ENCODE data around the gene IRAK3.
"Not testable (repeated sequence)": the region's sequence is repeated elsewhere in the genome, so short reads cannot be mapped to it uniquely, and the experiment has no call there.

IRAK3 gene

DNA sequence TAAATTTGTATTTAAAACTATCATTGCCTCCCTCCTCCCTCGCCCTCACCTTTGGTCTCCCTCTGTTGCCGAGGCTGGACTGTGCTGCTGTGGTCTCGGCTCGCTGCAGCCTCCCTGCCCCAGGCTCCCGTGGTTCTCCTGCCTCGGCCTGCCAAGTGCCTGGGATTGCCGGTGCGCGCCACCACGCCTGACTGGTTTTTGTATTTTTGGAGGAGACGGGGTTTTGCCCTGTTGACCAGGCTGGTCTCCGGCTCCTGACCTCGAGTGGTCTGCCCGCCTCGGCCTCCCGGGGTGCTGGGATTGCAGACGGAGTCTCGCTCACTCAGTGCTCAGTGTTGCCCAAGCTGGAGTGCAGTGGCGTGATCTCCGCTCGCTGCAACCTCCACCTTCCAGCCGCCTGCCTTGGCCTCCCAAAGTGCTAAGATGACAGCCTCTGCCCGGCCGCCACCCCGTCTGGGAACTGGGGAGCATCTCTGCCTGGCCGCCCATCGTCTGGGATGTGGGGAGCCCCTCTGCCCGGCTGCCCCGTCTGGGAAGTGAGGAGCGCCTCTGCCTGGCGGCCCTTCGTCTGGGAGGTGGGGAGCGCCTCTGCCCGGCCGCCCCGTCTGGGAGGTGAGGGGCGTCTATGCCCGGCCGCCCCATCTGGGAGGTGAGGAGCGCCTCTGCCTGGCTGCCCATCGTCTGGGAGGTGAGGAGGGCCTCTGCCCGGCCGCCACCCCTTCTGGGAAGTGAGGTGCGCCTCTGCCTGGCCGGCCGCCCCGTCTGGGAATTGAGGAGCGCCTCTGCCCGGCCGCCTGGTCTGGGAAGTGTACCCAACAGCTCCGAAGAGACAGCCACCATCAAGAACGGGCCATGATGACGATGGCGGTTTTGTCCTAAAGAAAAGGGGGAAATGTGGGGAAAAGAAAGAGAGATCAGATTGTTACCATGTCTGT, 14.4 kb upstream of the IRAK3 start:
- not testable (repeated sequence) for DNase-seq (ENCODE audit: low read depth)

DNA sequence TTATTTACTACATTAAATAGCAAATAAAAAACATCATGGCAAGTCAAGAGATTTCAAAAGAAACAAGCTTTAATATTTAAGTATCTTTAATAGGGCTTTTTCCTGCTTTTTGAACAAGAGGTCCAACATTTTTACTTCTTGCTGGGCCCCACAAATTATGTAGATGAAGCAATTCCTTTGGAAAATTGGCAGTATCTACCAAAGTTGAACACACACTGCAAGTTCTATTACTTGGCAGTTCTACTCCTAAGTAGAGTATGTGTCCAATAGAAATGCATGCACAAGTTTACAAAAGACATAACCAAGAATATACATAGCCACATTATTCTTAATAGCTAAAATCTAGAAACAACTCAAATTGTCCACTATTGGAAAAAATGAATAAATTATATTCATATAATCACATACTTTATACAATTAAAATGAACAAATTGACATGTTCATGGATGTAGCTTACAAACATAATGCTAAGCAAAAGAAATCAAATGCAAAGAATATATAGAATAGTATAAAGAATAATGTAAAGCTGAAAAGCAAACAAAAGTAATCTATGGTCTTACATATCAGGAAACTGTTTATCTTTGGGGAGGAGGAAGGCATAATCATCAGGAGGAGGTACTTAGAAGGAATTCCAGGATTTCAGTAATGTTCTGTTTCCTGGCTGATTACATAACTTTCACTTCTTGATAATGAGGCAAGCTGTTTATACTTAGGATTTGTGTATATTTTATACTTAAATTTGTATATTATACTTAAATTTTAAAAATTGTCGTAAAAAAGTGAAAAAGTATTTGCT, 12.7 kb upstream of the IRAK3 start:
- no peak for DNase-seq (ENCODE audit: low read depth)

DNA sequence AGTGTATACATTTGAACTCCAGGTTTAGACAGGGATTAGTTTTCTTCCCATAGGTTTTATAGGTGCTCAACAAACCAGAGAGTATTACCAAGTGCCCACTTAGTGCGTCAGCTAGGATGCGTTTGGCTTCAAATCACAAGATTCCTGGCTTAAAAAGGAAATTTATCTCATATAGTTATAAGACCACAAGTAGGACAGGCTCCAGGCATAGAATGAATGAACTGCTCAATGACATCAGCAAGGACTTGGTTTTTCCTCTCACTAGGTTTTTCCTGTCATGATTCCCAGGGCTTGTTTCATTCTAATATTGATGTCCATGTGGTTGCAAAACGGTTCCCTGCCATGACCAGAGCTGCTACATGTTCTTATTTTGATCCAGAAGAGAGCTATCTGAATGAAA, 6.1 kb upstream of the IRAK3 start:
- no peak for DNase-seq (ENCODE audit: low read depth)

DNA sequence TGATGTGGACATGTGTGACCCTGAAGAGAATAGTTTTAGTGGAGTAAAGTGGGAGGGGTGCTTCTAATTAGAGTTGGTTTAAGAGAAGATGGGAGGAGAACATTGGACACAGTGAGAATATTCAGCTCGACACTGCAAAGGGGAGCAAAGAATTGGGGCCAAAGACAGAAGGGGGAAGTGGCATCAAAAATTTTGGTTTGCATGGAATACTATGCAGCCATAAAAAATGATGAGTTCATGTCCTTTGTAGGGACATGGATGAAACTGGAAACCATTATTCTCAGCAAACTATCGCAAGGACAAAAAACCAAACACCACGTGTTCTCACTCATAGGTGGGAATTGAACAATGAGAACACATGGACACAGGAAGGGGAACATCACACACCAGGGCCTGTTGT, 4.2 kb upstream of the IRAK3 start:
- not testable (repeated sequence) for DNase-seq (ENCODE audit: low read depth)

DNA sequence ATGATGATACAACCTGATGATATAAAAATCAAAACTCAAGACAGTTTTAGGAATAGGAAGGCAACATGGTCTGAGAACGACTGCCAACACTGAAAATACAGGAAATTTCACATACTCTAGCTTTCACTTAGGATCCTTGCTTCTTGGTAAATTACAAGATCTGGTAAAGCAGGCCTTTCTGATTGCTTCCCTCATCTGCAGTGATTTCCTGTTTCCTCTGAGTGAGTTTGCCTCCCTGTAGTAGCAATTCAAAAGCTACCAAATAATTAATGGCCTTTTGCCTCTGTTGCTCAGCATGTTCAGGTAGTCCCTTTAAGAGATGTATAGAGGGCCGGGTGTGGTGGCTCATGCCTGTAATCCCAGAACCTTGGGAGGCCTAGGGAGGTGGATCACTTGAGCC, 2.0 kb upstream of the IRAK3 start:
- no peak for DNase-seq (ENCODE audit: low read depth)

DNA sequence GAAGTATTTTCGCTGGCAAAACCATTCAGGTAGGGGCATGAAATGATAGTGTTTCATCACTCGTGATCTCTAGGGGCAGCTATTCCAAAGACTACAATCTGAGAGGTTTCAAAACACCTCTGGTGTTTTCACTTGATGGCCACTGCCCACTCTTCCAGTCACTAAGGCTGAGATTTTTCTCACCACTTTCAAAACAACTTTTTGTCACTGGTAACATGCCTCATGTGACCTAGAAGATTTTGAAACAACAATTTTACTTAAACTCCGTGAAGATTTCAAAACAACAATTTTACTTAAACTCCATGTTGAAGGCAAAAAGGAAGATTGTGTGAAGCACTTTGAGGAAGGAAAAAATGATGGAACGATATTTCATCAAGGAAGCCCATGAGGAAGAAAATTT, 1.2 kb upstream of the IRAK3 start:
- DNase-seq (ENCODE audit: low read depth), result no peak

DNA sequence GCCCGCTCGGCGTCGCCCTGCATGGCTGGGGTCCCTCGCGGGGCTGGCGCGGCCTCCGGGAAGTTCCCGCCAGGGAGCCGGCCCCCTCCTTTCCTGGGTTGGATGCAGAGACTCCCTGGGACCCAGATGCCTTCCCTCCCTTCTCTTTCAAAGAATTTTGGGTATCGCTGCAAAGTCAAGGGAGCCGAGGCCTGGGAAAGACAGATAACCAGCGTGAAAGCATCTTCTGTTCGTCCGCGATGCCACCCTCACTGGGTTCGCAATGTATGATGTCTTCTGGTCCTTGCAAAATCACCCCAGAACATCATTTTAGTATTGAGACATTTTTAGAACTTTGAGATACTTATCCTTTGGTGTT, 451 bp downstream of the IRAK3 start:
- no peak for DNase-seq (ENCODE audit: low read depth)

DNA sequence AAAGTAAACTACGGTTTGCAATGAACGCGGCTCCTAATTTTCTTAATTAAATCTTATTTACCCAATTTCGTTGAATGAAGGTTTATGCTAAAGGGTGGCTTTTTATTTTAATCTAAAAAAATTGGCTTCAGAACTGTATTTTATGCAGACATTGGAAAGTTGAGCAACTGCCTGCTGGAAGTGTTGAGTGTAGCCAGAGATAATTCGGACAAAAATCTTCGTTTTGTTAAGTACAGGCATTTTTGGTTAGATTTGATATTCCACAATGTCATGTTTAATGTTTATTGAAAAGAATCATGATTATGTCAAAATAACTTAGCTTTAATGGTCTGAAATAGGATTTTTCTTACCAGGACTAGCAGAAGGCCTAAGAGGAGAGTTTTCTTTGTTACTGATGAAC, 875 bp downstream of the IRAK3 start:
- no peak for DNase-seq (ENCODE audit: low read depth)

DNA sequence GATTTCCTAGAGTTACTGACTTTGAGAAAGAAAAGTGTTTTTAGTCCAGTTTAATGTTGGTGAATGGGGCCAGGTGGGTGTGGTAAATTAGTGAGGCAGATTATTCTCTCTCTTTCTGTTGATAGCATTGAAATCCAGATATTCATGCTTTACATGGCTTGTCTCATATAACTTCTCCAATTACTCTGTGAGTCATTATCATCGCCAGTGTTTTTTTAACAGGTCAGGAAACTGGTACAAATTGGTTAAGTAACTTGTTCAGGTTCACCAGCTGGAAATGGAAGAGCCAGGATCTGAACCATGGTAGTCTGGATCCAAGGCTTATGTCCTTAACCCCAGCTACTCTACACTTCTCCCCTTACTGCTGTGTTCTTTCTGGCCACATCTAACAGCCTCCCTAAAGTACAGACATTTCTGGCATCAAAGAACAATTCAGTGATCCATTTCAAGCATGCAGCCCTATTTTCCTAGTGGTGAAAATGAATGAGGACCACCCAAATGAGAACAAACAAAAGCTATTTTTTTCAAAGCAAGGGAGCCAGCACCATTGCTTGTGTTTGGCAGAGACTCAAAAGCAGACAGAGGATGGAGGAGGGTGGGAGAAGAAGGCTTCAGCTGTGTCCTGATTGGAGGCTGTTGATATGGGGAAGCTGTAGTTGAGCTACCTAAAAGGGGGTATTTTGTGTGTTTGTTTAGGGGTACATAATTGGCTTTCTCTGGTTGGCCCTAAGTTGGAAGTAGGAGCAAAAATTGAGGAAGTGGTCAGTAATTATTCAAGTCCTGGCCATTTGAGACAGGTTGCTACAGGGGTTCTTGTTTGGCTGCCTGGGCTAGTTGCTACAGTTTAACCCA, 1.7 kb downstream of the IRAK3 start:
- no peak for DNase-seq (ENCODE audit: low read depth)

DNA sequence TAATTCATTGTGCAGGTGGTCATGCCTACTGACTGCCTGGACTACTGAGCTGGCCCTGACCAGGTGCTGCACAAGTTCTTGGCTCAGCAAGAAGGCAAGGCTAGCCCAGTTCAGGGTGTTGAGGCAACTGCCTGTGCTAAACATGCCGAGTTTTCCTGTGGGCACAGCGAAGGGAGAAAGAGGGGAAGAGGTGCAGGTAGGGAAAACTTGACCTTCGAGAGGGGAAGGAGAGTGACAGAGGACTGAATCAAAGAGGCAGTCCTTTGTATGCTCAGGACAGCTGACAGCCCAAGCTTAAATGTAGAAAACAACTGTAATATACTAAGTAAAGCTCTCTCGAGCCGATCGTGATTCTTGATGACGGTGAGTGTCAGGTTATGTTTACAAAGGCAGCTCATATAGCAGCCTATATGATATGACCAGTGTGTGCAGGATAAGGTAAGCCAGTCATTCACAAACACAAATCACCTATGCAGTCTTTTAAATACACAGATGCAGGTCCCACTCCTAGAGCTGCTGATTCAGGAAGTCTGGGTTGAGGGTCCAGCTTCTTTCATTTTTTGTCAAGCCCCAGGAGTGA, 2.6 kb downstream of the IRAK3 start:
- no peak for DNase-seq (ENCODE audit: low read depth)

DNA sequence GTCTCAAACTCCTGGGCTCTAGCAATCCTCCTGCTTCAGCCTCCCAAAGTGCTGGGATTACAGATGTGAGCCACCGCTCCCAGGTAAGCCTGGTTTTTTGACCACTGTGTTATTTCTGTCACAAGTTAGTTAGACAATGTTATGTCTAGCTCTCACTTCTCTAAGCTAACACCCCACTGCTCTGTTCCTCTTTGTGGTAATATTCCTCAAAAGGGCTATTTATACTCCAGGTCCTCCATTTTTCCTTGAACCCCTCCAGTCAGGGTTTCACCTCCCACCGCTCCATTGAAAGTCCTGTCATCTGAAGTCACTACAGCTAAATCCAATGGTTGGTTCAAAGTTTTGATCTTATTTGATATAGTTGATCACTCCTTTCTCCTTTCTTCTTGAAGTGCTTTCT, 5.1 kb downstream of the IRAK3 start:
- no peak for DNase-seq (ENCODE audit: low read depth)

DNA sequence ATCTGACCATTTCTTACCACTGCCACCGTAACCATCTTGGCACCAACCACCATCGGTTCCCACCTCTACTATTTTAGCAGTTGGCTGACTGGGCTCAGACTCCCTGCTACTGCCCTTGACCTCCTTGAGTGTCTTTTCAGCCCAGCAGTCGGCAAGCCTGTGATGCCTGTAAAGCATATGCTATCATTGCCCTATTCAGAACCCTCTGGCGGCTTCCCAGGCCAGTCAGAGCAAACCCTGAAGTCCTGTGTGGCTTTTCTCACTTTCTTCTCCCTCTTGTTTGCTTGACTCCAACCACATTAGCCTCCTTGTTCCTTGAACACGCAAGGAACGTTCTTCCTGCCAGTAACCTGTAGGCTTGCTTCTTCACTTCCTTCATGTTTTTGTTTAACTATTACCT, 6.2 kb downstream of the IRAK3 start:
- no peak for DNase-seq (ENCODE audit: low read depth)

DNA sequence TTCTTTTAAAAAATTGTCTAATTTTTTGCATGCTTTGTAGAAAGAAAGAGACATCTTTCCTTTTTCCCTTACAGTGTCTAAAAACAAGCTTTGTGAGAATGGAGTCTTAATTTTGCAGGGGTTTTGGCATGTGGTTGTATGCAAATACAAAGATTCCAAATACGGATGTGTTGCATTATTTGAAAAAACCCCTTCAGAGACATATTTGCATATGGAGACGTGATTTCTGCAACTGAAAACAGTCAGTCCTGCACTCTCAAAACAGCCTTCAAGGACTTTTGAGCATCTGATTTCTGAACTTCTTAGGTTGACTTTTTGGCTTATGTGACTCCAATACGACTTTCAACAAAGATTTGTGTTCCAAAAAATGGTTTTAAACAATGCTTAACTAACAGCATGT, 7.8 kb downstream of the IRAK3 start:
- no peak for DNase-seq (ENCODE audit: low read depth)

DNA sequence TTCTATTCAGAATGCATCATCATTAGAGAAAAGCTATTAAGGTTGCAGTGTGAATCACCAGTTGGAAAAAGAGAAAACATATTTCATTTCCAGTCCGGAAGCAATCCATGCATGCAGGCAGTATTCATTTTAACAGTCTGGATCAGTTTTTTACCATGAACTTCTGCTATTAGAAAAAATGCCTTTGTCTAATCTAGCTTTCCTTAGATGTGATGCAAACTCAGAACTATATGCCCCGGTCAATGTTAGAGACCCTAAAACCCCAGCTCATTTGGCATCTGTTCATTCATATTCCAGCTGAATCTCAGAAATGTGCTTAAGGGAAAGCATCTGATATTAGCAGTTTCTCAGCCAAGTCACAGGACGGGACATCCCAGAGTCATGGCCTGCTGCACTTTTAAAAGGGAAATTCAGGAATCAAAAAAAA, 8.5 kb downstream of the IRAK3 start:
- no peak for DNase-seq (ENCODE audit: low read depth)

DNA sequence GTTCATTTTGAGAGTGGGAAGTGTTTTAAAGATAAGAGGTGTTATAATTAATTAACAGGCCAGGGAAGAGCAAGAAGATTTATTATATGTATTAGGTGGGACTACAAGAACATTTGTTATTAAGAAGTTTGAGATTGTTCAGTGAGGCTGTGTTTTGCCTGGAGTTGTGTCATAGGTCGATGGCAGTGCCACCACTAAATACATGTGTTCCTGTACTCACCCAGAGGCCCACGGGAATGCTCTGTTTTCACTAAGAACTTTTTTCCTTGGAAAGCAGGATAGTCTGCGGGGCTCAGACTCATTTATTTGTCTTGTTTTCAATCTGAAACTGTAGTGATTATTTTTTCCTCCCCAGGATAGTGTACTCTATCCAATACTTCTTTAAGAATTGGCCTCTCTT, 10.1 kb downstream of the IRAK3 start:
- no peak for DNase-seq (ENCODE audit: low read depth)

DNA sequence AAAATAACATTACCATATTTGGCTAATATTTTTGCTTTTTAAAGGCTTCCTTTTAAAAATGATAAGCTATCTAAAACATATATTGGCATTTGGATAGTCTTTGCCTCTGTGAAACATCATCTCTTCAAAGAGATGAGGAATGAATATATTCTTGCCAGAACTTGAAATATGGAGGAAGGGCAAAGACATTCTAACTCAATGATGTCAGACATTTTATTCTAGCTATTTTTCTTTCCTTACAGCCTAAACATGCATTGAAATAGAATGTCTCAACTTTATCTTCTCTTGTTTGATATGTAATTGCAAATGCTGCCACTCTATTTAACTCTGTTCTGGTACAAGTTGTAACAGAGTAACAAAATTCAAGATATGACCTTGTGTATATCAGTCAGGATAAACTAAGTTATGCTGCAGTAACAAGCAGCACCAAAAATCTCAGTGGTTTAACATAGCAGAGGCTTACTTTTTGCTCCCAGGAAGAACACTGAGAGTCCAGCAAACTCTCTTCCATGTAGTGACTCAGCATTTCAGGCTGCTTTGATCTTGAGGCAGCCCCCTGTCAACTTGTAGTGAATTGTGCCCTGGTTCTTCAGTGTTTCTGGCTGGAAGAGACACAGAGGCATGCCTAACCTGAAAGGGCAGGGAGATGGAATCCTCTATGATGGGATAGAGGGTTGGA, 11.0 kb downstream of the IRAK3 start:
- DNase-seq (ENCODE audit: low read depth), result no peak

DNA sequence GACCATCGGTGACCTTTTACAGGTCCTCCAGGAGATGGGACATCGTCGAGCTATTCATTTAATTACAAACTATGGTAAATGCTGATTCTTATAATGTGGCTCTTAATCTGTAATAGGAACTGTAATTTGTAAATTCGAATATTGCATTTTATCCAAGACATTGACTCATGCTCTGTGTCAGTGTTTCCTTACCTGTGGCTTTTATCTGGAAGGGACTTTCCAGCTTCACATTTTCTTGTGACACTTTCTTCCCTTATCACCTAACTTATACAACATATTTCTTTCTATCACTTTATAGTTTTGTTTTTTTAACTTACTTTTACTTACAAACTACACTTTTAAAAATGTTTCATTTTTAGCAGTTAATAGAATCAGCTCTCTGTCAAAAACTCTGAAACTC, 14.8 kb downstream of the IRAK3 start:
- no peak for DNase-seq (ENCODE audit: low read depth)

DNA sequence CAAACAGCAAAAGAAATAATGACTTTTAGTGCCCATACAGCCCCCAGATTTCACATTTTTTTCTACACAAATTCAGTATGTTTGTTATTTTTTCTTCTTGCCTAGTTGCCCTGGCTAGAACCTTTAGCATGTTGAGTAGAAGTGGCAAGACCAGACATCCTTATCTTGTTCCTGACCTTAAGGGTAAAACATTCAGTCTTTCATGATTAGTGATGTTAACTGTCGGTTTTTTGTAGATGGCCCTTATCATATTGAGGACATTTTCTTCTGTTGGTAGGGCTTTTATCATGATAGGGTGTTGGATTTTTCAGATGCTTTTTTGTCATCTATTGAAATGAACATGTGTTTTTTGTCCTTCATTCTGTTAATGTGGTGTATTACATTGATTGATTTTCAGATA, 17.1 kb downstream of the IRAK3 start:
- DNase-seq (ENCODE audit: low read depth), result no peak

DNA sequence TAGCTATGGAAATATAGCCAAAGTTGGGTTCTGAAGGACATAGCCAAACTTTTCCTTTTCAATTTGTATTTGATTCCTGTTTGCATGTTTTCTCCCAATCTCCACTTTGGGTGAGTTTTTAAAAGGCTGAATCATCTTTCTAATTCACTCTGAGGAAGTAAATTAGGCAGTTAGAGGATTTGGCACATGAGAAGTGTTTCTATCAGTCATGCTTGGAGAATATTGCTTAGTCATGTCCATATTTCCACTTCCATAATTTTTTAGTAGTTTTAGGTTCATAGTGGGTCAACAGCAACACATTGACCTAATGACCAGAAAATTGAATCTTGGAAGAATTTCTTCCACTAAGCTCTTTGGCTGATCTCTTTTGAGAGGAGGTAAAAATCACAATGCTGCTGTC, 21.8 kb downstream of the IRAK3 start:
- DNase-seq (ENCODE audit: low read depth), result no peak

DNA sequence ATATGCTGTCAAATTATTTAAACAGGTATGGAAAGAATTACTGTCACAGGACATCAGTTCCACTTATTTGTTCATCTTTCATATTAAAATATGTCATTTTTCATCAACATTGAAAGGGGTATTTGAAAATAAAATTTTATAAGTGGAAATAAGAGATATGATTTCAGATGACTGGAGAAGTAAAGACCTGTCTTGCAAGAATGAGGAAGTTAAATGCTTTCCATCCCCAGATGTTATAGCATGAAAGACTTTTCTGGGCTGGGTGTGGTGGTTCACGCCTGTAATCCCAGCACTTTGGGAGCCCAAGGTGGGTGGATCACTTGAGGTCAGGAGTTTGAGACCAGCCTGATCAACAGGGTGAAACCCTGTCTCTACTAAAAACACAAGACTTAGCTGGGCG, 22.6 kb downstream of the IRAK3 start:
- not testable (repeated sequence) for DNase-seq (ENCODE audit: low read depth)

DNA sequence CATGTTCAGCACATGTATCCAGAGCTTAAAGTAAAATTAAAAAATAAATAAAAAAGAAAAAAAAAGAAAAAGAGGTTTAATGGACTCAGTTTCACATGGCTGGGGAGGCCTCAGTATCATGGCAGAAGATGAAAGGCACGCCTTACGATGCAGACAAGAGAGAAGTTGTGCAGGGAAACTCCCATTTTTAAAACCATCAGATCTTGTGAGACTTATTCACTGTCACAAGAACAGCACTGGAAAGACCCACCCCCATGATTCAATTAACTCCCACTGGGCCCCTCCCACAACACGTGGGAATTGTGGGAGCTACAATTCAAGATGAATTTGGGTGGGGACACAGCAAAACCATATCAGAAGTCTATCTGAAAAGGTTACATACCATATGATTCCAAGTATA, 24.0 kb downstream of the IRAK3 start:
- not testable (repeated sequence) for DNase-seq (ENCODE audit: low read depth)

Measured in HS-27A (cell line).